MM.1S (cell line): Measurements from ENCODE around the gene CNTNAP2.

ENCODE experiments used
- DNase-seq: peaks from one replicate; pipeline ENCODE4 v3.0.0-alpha.2; 2015
- H2AFZ ChIP-seq: fragments of 300-600 bp; sonication (generic); 2 replicates; pipeline ENCODE4 v1.6.0; 2016; ENCODE audit warnings: antibody characterized with exemption, low read length
- H3F3A ChIP-seq: fragments of 300-600 bp; sonication (generic); 2 replicates; pipeline ENCODE4 v1.6.1; 2016; ENCODE audit warnings: mild to moderate bottlenecking, antibody characterized with exemption, low read length, moderate library complexity, mixed read lengths; ENCODE audit not compliant: insufficient read depth
- H3K27ac ChIP-seq: fragments of 300-600 bp; sonication (generic); 2 replicates; pipeline ENCODE4 v1.5.1; 2016; ENCODE audit warnings: mild to moderate bottlenecking, low read length
- H3K27me3 ChIP-seq: fragments of 300-600 bp; sonication (generic); replicated peaks from 2 replicates; pipeline ENCODE4 v1.6.0; 2016; ENCODE audit warnings: low read length; ENCODE audit not compliant: insufficient read depth
- H3K36me3 ChIP-seq: fragments of 300-600 bp; sonication (generic); replicated peaks from 2 replicates; pipeline ENCODE4 v1.6.1; 2016; ENCODE audit warnings: mild to moderate bottlenecking, low read length, mixed read lengths; ENCODE audit not compliant: insufficient read depth
- H3K4me1 ChIP-seq: fragments of 300-600 bp; sonication (generic); 2 replicates; pipeline ENCODE4 v1.6.1; 2016; ENCODE audit warnings: low read length, mixed read lengths
- H3K4me2 ChIP-seq: fragments of 300-600 bp; sonication (generic); 2 replicates; pipeline ENCODE4 v1.6.0; 2016; ENCODE audit warnings: low read depth, low read length
- H3K4me3 ChIP-seq: fragments of 300-600 bp; sonication (generic); 2 replicates; pipeline ENCODE4 v1.5.1; 2016; ENCODE audit warnings: low read length, mixed read lengths
- H3K79me2 ChIP-seq: fragments of 300-600 bp; sonication (generic); 2 replicates; pipeline ENCODE4 v1.6.1; 2016; ENCODE audit warnings: mixed run types, low read length, mixed read lengths
- H3K9ac ChIP-seq: fragments of 300-600 bp; sonication (generic); 2 replicates; pipeline ENCODE4 v1.6.1; 2016; ENCODE audit warnings: low read length, mixed read lengths
- H3K9me2 ChIP-seq: fragments of 300-600 bp; sonication (generic); replicated peaks from 2 replicates; pipeline ENCODE4 v1.6.1; 2016; ENCODE audit warnings: mild to moderate bottlenecking, low read length, mixed read lengths; ENCODE audit not compliant: insufficient read depth
- H3K9me3 ChIP-seq: fragments of 300-600 bp; sonication (generic); replicated peaks from 2 replicates; pipeline ENCODE4 v1.6.1; 2016; ENCODE audit warnings: mild to moderate bottlenecking, low read length, mixed read lengths; ENCODE audit not compliant: insufficient read depth
- H4K20me1 ChIP-seq: fragments of 300-600 bp; sonication (generic); 2 replicates; pipeline ENCODE4 v1.6.1; 2016; ENCODE audit warnings: mild to moderate bottlenecking, low read length, moderate library complexity, mixed read lengths; ENCODE audit not compliant: insufficient read depth
- CTCF ChIP-seq: fragments of 300-600 bp; sonication (generic); IDR thresholded peaks from 2 replicates; pipeline ENCODE4 v1.5.1; 2016; ENCODE audit warnings: antibody characterized with exemption, low read length, mixed read lengths
- EZH2 ChIP-seq: fragments of 300-600 bp; sonication (generic); optimal IDR thresholded peaks from 2 replicates; pipeline ENCODE3; 2017; ENCODE audit warnings: low read depth, mild to moderate bottlenecking, antibody characterized with exemption, low read length, mixed read lengths
- EZH2phosphoT487 ChIP-seq: fragments of 300-600 bp; sonication (generic); IDR thresholded peaks from 2 replicates; pipeline ENCODE4 v1.6.1; 2018; ENCODE audit warnings: antibody characterized with exemption, low read length

The CNTNAP2 gene

GRCh38 chr7:148218603-148219002 is 2102.0 kb downstream of the CNTNAP2 start:
- H3K79me2 ChIP-seq = no peaks in the 10 kb centered on the region
- no peak overlapping the region for H2AFZ ChIP-seq
- H4K20me1 ChIP-seq = no peaks in the 10 kb centered on the region
- H3K4me2 ChIP-seq = no peak overlapping the region
- TF ChIP-seq CTCF = no peak
- TF ChIP-seq EZH2phosphoT487 = no peak
- no peak for TF ChIP-seq EZH2
- no peaks in the 10 kb centered on the region for H3K36me3 ChIP-seq
- no peaks in the 10 kb centered on the region for H3K9me2 ChIP-seq
- no peaks in the 10 kb centered on the region for H3F3A ChIP-seq
- H3K4me3 ChIP-seq = no peak overlapping the region
- no peak overlapping the region for H3K9ac ChIP-seq
- peak; percentile 26 for DNase-seq
- H3K27ac ChIP-seq = no peak overlapping the region
- no peaks in the 10 kb centered on the region for H3K9me3 ChIP-seq
- H3K4me1 ChIP-seq = no peaks in the 10 kb centered on the region
- no peaks in the 10 kb centered on the region for H3K27me3 ChIP-seq

- Histone ChIP-seq H3K36me3 (no peaks in the 10 kb centered on the region), H3K9me2 (no peaks in the 10 kb centered on the region), H3K79me2 (no peaks in the 10 kb centered on the region), H3K4me2 (no peak overlapping the region), H3K27ac (no peak overlapping the region), H3K4me3 (no peak overlapping the region), H4K20me1 (no peaks in the 10 kb centered on the region), H3K4me1 (no peaks in the 10 kb centered on the region), H3K9me3 (no peaks in the 10 kb centered on the region), H2AFZ (no peak overlapping the region), H3K9ac (no peak overlapping the region), H3F3A (no peaks in the 10 kb centered on the region), H3K27me3 (no peaks in the 10 kb centered on the region)
- no peak for DNase-seq
- TF ChIP-seq EZH2 = no peak
- TF ChIP-seq EZH2phosphoT487 = no peak
- no peak for TF ChIP-seq CTCF
Measured at GRCh38 chr7:148222721-148223120, 2106.1 kb downstream of the CNTNAP2 start.

- Histone ChIP-seq H3K9ac (no peak overlapping the region), H3K4me1 (no peaks in the 10 kb centered on the region), H3K4me2 (no peak overlapping the region), H3K79me2 (no peaks in the 10 kb centered on the region), H4K20me1 (no peaks in the 10 kb centered on the region), H3K36me3 (no peaks in the 10 kb centered on the region), H2AFZ (no peak overlapping the region), H3K27me3 (no peaks in the 10 kb centered on the region), H3K9me2 (no peaks in the 10 kb centered on the region), H3K27ac (no peak overlapping the region), H3F3A (no peaks in the 10 kb centered on the region), H3K4me3 (no peak overlapping the region), H3K9me3 (no peaks in the 10 kb centered on the region)
- TF ChIP-seq EZH2phosphoT487 (no peak), CTCF (no peak), EZH2 (no peak)
- no peak for DNase-seq
Measured at GRCh38 chr7:148223160-148223559, 2106.6 kb downstream of the CNTNAP2 start.
